ENCODE data around the gene SNCB.

Gene SNCB

GRCh38 chr5:176629853-176630680 lies at the start of gene SNCB, which contains the start of gene EIF4E1B:
Gene SNCB (minus strand): TSS chr5:176630534. CDS start chr5:176629654, 880 bp downstream.
Gene EIF4E1B (plus strand): TSS chr5:176630675. CDS start chr5:176642788, 12,113 bp downstream.
- no peak for DNase-seq

GRCh38 chr5:176679365-176680225 lies 49.3 kb upstream of the SNCB start:
- DNase-seq: no peak

GRCh38 chr5:176678584-176678983 lies 48.2 kb upstream of the SNCB start:
- no peak for DNase-seq

- DNase-seq: no peak
Measured at GRCh38 chr5:176677209-176677939, 47.0 kb upstream of the SNCB start.

- no peak for DNase-seq
Measured at GRCh38 chr5:176676361-176676824, 46.1 kb upstream of the SNCB start.

- no peak for DNase-seq
Measured at GRCh38 chr5:176675676-176676360, 45.5 kb upstream of the SNCB start.

- DNase-seq: no peak
Measured at GRCh38 chr5:176674799-176675198, 44.5 kb upstream of the SNCB start.

- DNase-seq: no peak
Measured at GRCh38 chr5:176673651-176674583, 43.6 kb upstream of the SNCB start.

- DNase-seq: no peak
Measured at GRCh38 chr5:176671890-176672747, 41.8 kb upstream of the SNCB start.

GRCh38 chr5:176671399-176671798 lies 41.1 kb upstream of the SNCB start:
- no peak for DNase-seq

- no peak for DNase-seq
Measured at GRCh38 chr5:176670449-176670848, 40.1 kb upstream of the SNCB start.

- DNase-seq: no peak
Measured at GRCh38 chr5:176667637-176668036, 37.3 kb upstream of the SNCB start.

GRCh38 chr5:176665517-176665916 lies 35.2 kb upstream of the SNCB start:
- no peak for DNase-seq

- DNase-seq: no peak
Measured at GRCh38 chr5:176664886-176665285, 34.6 kb upstream of the SNCB start.

GRCh38 chr5:176664479-176664878 lies 34.1 kb upstream of the SNCB start:
- DNase-seq: no peak

- DNase-seq: no peak
Measured at GRCh38 chr5:176663566-176663965, 33.2 kb upstream of the SNCB start.

- DNase-seq: no peak
Measured at GRCh38 chr5:176662371-176663333, 32.3 kb upstream of the SNCB start.

- no peak for DNase-seq
Measured at GRCh38 chr5:176661676-176662075, 31.3 kb upstream of the SNCB start.
